CD8-positive, alpha-beta memory T cell (primary cell): ENCODE measurements around the gene METTL5. TPM values are rescaled to one million over a fixed set of nuclear protein-coding genes. Genes with fewer than 3 reads are reported as not detected.

ENCODE experiments used
- CTCF ChIA-PET: fragments of 350-600 bp; sonication (Branson Sonifier 250); formaldehyde crosslinking; loops from one replicate; lab custom pipeline; 2021; ENCODE audit warnings: antibody characterized with exemption; lab: Charles Lee
- POLR2A ChIA-PET: fragments of 350-600 bp; sonication (Branson Sonifier 250); formaldehyde crosslinking; loops from one replicate; lab custom pipeline; 2021; ENCODE audit warnings: antibody characterized with exemption; lab: Charles Lee
- DNase-seq, 5 donors: peaks; one replicate each; pipeline versions ENCODE4 v3.0.0 to v3.0.0-alpha.2; 2020 to 2022; ENCODE audit warnings: mixed read lengths in 1 of 5
- H3K27ac ChIP-seq: one replicate; pipeline ENCODE4 v1.7.0; 2013; ENCODE audit warnings: low read depth, mild to moderate bottlenecking, low read length, moderate library complexity
- H3K27me3 ChIP-seq: 2 replicates; pipeline ENCODE4 v1.7.0; 2013; ENCODE audit warnings: low read length, mild to moderate bottlenecking; ENCODE audit not compliant: insufficient read depth, poor library complexity, severe bottlenecking
- H3K36me3 ChIP-seq: 2 replicates; pipeline ENCODE4 v1.7.0; 2013; ENCODE audit warnings: mild to moderate bottlenecking, low read length, moderate library complexity; ENCODE audit not compliant: insufficient read depth
- H3K4me1 ChIP-seq: 2 replicates; pipeline ENCODE4 v1.7.0; 2013; ENCODE audit warnings: mild to moderate bottlenecking, low read length, moderate library complexity; ENCODE audit not compliant: insufficient read depth
- H3K4me3 ChIP-seq: 2 replicates; pipeline ENCODE4 v1.7.0; 2013; ENCODE audit warnings: mild to moderate bottlenecking, low read length
- H3K9me3 ChIP-seq: 2 replicates; pipeline ENCODE4 v1.7.0; 2013; ENCODE audit warnings: mild to moderate bottlenecking, low read length
- H3K27ac Mint-ChIP-seq, 8 donors: one replicate each; pipeline ENCODE4 v1.8.0; 2020 to 2021; ENCODE audit warnings: mixed read lengths in 8 of 8, mild to moderate bottlenecking in 6 of 8, inconsistent platforms in 3 of 8, moderate library complexity in 3 of 8
- H3K27me3 Mint-ChIP-seq, 2 donors: one replicate each; pipeline ENCODE4 v1.8.0; 2020 to 2021; ENCODE audit warnings: mixed read lengths in 2 of 2, mild to moderate bottlenecking in 1 of 2, moderate library complexity in 1 of 2
- H3K36me3 Mint-ChIP-seq, 3 donors: one replicate each; pipeline ENCODE4 v1.8.0; 2020 to 2021; ENCODE audit warnings: mixed read lengths in 3 of 3, inconsistent platforms in 1 of 3, mild to moderate bottlenecking in 1 of 3
- H3K4me1 Mint-ChIP-seq, 3 donors: one replicate each; pipeline ENCODE4 v1.8.0; 2020 to 2021; ENCODE audit warnings: mixed read lengths in 3 of 3, inconsistent platforms in 1 of 3, mild to moderate bottlenecking in 1 of 3
- H3K4me3 Mint-ChIP-seq, 7 donors: one replicate each; pipeline ENCODE4 v1.8.0; 2020 to 2021; ENCODE audit warnings: mixed read lengths in 7 of 7, mild to moderate bottlenecking in 6 of 7, moderate library complexity in 4 of 7, inconsistent platforms in 2 of 7
- H3K9me3 Mint-ChIP-seq, 5 donors: one replicate each; pipeline ENCODE4 v1.8.0; 2020 to 2022; ENCODE audit warnings: mixed read lengths in 5 of 5, mild to moderate bottlenecking in 3 of 5, moderate library complexity in 2 of 5, inconsistent platforms in 1 of 5
- polyA plus RNA-seq: library from polyadenylated mRNA; unstranded; fragments of 300-500 nt; fragmentation: Illumina TruSeq; gene quantifications from one replicate; pipeline ENCODE4 v1.2.3, GENCODE V29; 2021
- total RNA-seq, 2 experiments: library from RNA; stranded (reverse); gene quantifications; one replicate each; pipeline ENCODE4 v1.2.3, GENCODE V29; 2021

The METTL5 gene
- total and polyA plus RNA-seq, 3 experiments from 2014 or later = 93.0 to 116 (median 100) TPM

DNA sequence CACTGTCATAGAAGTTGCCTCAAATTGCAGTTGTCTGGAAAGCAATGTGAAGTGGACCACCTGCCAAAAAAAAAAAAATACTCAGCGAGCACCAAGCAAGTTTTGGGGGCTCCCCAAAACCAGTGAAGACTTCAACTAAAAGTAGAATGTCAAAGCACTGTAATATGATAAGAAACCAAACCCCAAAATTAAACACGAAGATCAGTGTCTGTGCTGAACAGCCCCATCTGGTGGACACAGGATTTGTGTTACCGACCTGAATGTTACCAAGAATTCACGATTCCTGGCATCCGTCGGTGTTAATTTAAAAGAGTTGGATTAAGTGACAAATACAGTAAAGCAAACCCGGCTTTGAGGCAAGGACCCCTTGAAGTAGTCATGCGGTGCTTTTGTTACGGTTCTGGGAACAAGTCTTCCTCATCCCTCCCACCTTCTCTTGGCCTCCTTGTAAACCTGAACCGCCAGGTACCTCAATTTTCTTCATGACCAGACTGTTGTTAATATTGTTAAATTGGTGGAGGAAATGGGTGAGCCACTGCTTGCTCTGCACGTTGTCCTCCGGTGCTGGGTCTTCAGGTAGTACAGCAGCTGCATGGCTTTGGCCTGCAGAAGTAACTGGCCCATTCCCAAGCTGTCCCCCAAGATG is 57.3 kb downstream of the METTL5 start:
- Mint-ChIP-seq H3K4me1 (peaks cover 7 to 18% (median 16%) of the 10 kb centered on the region in 3 donors), H3K27me3 (peaks cover 18 to 22% of the 10 kb centered on the region in 2 donors), H3K27ac (peak overlapping the region in 2 of 8 donors; percentile 47 to 52), H3K36me3 (peaks cover 0 to 1% (median 0%) of the 10 kb centered on the region in 3 donors), H3K9me3 (no peaks in the 10 kb centered on the region), H3K4me3 (peak overlapping the region; percentile 43 to 70 (median 55))
- H3K4me3 ChIP-seq = no peak overlapping the region
- no peaks in the 10 kb centered on the region for H3K9me3 ChIP-seq
- H3K36me3 ChIP-seq = no peaks in the 10 kb centered on the region
- peak; percentile 34 to 70 (median 42) for DNase-seq
- CTCF ChIA-PET = interaction anchor here (0.9 to 1.8 kb wide), 4 partner anchors 28 to 315 kb away, joined by 3 to 6 read pairs (median 5); no protein-coding TSS in a partner anchor
- no peaks in the 10 kb centered on the region for H3K27me3 ChIP-seq
- peaks cover 5% of the 10 kb centered on the region for H3K4me1 ChIP-seq
- POLR2A ChIA-PET = no interaction called here
- no peak overlapping the region for H3K27ac ChIP-seq

DNA sequence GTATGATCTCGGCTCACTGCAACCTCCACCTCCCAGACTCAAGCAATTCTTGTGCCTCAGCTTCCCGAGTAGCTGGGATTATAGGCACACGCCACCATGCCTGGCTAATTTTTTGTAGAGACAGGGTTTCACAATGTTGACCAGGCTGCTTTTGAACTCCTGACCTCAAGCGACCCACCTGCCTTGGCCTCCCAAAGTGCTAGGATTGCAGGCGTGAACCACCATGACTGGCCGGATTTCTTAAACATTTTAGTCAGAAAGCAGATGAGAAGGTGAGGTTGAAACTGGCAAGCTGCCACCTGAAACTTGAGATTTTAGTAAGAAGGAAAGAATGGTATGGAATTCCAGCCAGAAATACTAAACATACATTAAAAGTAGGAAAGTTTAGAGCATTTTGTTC is 59.2 kb downstream of the METTL5 start:
- H3K27me3 ChIP-seq = no peaks in the 10 kb centered on the region
- H3K36me3 ChIP-seq = no peaks in the 10 kb centered on the region
- H3K36me3 Mint-ChIP-seq = peaks cover 0 to 1% (median 0%) of the 10 kb centered on the region in 3 donors
- no peak for DNase-seq
- no peak overlapping the region for H3K27ac Mint-ChIP-seq
- no peak overlapping the region for H3K4me3 ChIP-seq
- POLR2A ChIA-PET = no interaction called here
- no peaks in the 10 kb centered on the region for H3K9me3 ChIP-seq
- peaks cover 22 to 29% (median 29%) of the 10 kb centered on the region in 3 donors for H3K4me1 Mint-ChIP-seq
- H3K4me3 Mint-ChIP-seq = no peak overlapping the region
- H3K4me1 ChIP-seq = peaks cover 5% of the 10 kb centered on the region
- H3K27ac ChIP-seq = no peak overlapping the region
- H3K27me3 Mint-ChIP-seq = peaks cover 18 to 22% of the 10 kb centered on the region in 2 donors
- H3K9me3 Mint-ChIP-seq = no peaks in the 10 kb centered on the region
- CTCF ChIA-PET = interaction anchor here (0.7 kb wide), 1 partner anchor 10 kb away, joined by 3 read pairs; no protein-coding TSS in a partner anchor

DNA sequence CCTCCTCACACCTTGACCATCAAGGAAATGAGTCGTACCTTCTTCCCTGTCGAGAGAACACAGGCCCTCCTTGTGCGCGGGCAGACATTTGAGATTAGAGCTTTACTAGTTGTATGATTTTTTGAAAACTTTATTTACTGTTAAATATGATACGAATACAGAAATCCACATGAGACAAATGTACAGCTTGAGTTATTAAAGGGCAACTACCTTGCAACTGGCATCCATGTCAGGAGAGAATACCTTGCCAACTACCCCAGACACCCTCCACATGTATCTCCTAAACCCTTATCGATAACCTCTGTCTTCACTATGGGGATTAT is 62.8 kb downstream of the METTL5 start:
- ChIA-PET POLR2A (no interaction called here), CTCF (interaction anchor here (1.8 kb wide), 1 partner anchor 22 kb away, joined by 3 read pairs; no protein-coding TSS in a partner anchor)
- Histone ChIP-seq H3K4me1 (no peaks in the 10 kb centered on the region), H3K4me3 (no peak overlapping the region), H3K27me3 (no peaks in the 10 kb centered on the region), H3K36me3 (no peaks in the 10 kb centered on the region), H3K9me3 (no peaks in the 10 kb centered on the region), H3K27ac (no peak overlapping the region)
- no peaks in the 10 kb centered on the region for H3K9me3 Mint-ChIP-seq
- H3K4me3 Mint-ChIP-seq = peak overlapping the region in 5 of 7 donors; percentile 13 to 71 (median 40)
- DNase-seq = no peak
- peak overlapping the region in 6 of 8 donors; percentile 1 to 80 (median 59) for H3K27ac Mint-ChIP-seq
- H3K4me1 Mint-ChIP-seq = peaks cover 14 to 23% (median 21%) of the 10 kb centered on the region in 3 donors
- H3K27me3 Mint-ChIP-seq = peaks cover 0 to 8% of the 10 kb centered on the region in 2 donors
- H3K36me3 Mint-ChIP-seq = no peaks in the 10 kb centered on the region

Other genes starting within 250 kb of the METTL5 start
- gene PPIG, start 240.6 kb downstream of the METTL5 start, total RNA-seq = 10 to 100 TPM; 60.7 to 65.7 TPM
- 87.2 TPM for gene PPIG, start 240.6 kb downstream of the METTL5 start, polyA plus RNA-seq
- under 1 TPM in 1 of 2 experiments, not detected in 1; 0.57 TPM for gene CFAP210, start 130.5 kb downstream of the METTL5 start, total RNA-seq
- gene CFAP210, start 130.5 kb downstream of the METTL5 start, polyA plus RNA-seq = not detected
- gene PHOSPHO2, start 130.4 kb downstream of the METTL5 start, total RNA-seq = 1 to 10 TPM; 4.9 to 6.3 TPM
- gene PHOSPHO2, start 130.4 kb downstream of the METTL5 start, polyA plus RNA-seq = 4.5 TPM
- 10 to 100 TPM; 11.4 to 12.0 TPM for gene KLHL23, start 91.1 kb downstream of the METTL5 start, total RNA-seq
- gene KLHL23, start 91.1 kb downstream of the METTL5 start, polyA plus RNA-seq = 2.0 TPM
- 100 to 1,000 TPM; 101 to 113 TPM for gene SSB, start 26.0 kb downstream of the METTL5 start, total RNA-seq
- gene SSB, start 26.0 kb downstream of the METTL5 start, polyA plus RNA-seq = 153 TPM
- 10 to 100 TPM; 21.9 to 22.1 TPM for gene UBR3, start 2.5 kb upstream of the METTL5 start, total RNA-seq
- gene UBR3, start 2.5 kb upstream of the METTL5 start, polyA plus RNA-seq = 8.5 TPM